C4-2B (cell line): ENCODE data around the gene HMG20A.

Experiments
- H3K27ac ChIP-seq: fragments of 450-650 bp; 2 replicates; pipeline ENCODE4 v1.5.1; 2017
- CTCF ChIP-seq: fragments of 450-650 bp; conservative IDR thresholded peaks from 2 replicates; pipeline ENCODE4 v1.5.1; 2017; ENCODE audit warnings: mild to moderate bottlenecking
- ZFX ChIP-seq: fragments of 450-650 bp; IDR thresholded peaks from 2 replicates; pipeline ENCODE4 v1.6.1; 2017

The HMG20A gene

GRCh38 chr15:77487469-77487842 is 66.8 kb downstream of the HMG20A start:
- no peak overlapping the region for H3K27ac ChIP-seq
- TF ChIP-seq ZFX = no peak
- TF ChIP-seq CTCF = no peak

GRCh38 chr15:77487888-77488287 is 67.2 kb downstream of the HMG20A start:
- TF ChIP-seq CTCF (no peak), ZFX (no peak)
- no peak overlapping the region for H3K27ac ChIP-seq

GRCh38 chr15:77489647-77490046 is 69.0 kb downstream of the HMG20A start:
- TF ChIP-seq CTCF (no peak), ZFX (no peak)
- no peak overlapping the region for H3K27ac ChIP-seq

GRCh38 chr15:77493324-77493907 is 72.7 kb downstream of the HMG20A start:
- TF ChIP-seq ZFX = no peak
- no peak for TF ChIP-seq CTCF
- H3K27ac ChIP-seq = no peak overlapping the region

- TF ChIP-seq CTCF = no peak; the same call in 1 of the 2 replicates
- TF ChIP-seq ZFX = no peak
- H3K27ac ChIP-seq = no peak overlapping the region
Observed at GRCh38 chr15:77494073-77494867, 73.6 kb downstream of the HMG20A start.

- H3K27ac ChIP-seq = no peak overlapping the region
- TF ChIP-seq ZFX (no peak), CTCF (no peak)
Observed at GRCh38 chr15:77494964-77495363, 74.3 kb downstream of the HMG20A start.

GRCh38 chr15:77495838-77496596 is 75.3 kb downstream of the HMG20A start:
- no peak overlapping the region for H3K27ac ChIP-seq

More at GRCh38 chr15:77495838-77496596, 75.3 kb downstream of the HMG20A start:
- no peak for TF ChIP-seq CTCF
- TF ChIP-seq ZFX = no peak
